Esophagus squamous epithelium (tissue), 4 donors: ENCODE measurements around the gene GPC6.

Experiments
- POLR2A ChIP-seq, 4 donors: fragments of 450-650 bp; IDR thresholded peaks; one replicate each; pipeline ENCODE4 v1.6.1; 2017; ENCODE audit warnings: antibody characterized with exemption in 4 of 4, mild to moderate bottlenecking in 4 of 4, moderate library complexity in 3 of 4
- TF ChIP-seq, protein P1 (sequence below), 6 experiments: fragments of 450-650 bp in 4 of 6; fragments of 200-600 bp in 2 of 6; sonication (generic) in 2 of 6; IDR thresholded peaks; one replicate each; pipeline ENCODE4 v1.5.1; 2016 to 2019; ENCODE audit warnings: antibody characterized with exemption in 6 of 6, mild to moderate bottlenecking in 4 of 6, moderate library complexity in 4 of 6

DNA sequence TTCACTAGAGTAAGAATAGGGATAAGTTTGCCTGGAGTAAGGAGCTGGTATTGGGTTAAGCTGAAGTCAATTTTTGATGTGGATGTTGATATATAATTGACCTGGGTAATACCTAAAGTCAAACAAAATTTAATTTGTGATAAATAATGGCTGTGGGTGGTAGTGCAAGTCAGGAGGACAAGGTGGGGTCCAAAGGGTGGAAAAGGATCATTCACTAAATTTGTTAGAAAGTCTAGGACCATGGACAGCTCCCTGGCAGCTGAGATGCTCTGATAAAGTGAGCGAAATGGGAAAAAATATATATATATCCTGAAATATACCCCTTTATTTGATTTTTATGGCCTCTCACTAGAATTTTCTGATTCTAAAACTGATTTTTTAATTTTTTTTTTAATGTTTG, 463.5 kb downstream of the GPC6 start:
- no peak for TF ChIP-seq POLR2A (IDR thresholded peaks at IDR 0.05)
- TF ChIP-seq, protein P1, sequence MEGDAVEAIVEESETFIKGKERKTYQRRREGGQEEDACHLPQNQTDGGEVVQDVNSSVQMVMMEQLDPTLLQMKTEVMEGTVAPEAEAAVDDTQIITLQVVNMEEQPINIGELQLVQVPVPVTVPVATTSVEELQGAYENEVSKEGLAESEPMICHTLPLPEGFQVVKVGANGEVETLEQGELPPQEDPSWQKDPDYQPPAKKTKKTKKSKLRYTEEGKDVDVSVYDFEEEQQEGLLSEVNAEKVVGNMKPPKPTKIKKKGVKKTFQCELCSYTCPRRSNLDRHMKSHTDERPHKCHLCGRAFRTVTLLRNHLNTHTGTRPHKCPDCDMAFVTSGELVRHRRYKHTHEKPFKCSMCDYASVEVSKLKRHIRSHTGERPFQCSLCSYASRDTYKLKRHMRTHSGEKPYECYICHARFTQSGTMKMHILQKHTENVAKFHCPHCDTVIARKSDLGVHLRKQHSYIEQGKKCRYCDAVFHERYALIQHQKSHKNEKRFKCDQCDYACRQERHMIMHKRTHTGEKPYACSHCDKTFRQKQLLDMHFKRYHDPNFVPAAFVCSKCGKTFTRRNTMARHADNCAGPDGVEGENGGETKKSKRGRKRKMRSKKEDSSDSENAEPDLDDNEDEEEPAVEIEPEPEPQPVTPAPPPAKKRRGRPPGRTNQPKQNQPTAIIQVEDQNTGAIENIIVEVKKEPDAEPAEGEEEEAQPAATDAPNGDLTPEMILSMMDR (IDR thresholded peaks at IDR 0.05), result no peak
